Liver (tissue), 3 donors: ENCODE results near the gene BBS5.

Experiments
- FOXA1 ChIP-seq: IDR thresholded peaks from 2 replicates; pipeline ENCODE4 v1.6.1; 2016; ENCODE audit warnings: antibody characterized with exemption
- NR2F2 ChIP-seq: IDR thresholded peaks from 2 replicates; pipeline ENCODE4 v1.6.1; 2016; ENCODE audit warnings: antibody characterized with exemption
- TAF1 ChIP-seq: conservative IDR thresholded peaks from 2 replicates; pipeline ENCODE4 v1.6.1; 2016; ENCODE audit warnings: antibody characterized with exemption, mild to moderate bottlenecking
- TF ChIP-seq, protein P1 (sequence below): fragments of 150-350 bp; IDR thresholded peaks from 2 replicates; pipeline ENCODE4 v1.5.1; 2017; ENCODE audit warnings: improper control_type of control experiment, low read depth, low read length; ENCODE audit not compliant: missing input control
- TF ChIP-seq, protein P2 (sequence below): IDR thresholded peaks from 2 replicates; pipeline ENCODE4 v1.6.1; 2016; ENCODE audit warnings: antibody characterized with exemption
- TF ChIP-seq, protein P3 (sequence below): IDR thresholded peaks from 2 replicates; pipeline ENCODE4 v1.6.1; 2016; ENCODE audit warnings: antibody characterized with exemption
- donor health status: healthy.
- donor health status: healthy.

DNA sequence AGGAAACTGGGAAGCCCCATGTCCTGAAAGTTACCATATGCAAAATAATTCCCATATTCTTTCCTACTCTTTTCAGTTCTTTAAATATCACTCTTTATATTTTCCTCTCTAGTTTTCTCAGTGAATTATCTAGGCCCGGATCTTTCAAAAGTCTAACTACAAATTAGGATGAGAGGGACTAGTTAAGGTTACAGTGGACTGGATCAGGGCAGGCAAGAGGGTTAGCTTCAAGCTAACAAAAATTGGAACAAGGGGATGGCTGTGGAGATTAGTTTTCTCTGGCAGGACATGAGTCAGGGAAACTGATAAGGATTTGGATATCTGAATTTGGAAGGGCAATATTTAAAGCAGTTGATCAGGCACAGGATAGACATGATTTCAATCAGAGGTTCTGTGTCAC lies 30.4 kb upstream of the BBS5 start:
- TF ChIP-seq, protein P1, sequence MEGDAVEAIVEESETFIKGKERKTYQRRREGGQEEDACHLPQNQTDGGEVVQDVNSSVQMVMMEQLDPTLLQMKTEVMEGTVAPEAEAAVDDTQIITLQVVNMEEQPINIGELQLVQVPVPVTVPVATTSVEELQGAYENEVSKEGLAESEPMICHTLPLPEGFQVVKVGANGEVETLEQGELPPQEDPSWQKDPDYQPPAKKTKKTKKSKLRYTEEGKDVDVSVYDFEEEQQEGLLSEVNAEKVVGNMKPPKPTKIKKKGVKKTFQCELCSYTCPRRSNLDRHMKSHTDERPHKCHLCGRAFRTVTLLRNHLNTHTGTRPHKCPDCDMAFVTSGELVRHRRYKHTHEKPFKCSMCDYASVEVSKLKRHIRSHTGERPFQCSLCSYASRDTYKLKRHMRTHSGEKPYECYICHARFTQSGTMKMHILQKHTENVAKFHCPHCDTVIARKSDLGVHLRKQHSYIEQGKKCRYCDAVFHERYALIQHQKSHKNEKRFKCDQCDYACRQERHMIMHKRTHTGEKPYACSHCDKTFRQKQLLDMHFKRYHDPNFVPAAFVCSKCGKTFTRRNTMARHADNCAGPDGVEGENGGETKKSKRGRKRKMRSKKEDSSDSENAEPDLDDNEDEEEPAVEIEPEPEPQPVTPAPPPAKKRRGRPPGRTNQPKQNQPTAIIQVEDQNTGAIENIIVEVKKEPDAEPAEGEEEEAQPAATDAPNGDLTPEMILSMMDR = no peak
- TF ChIP-seq, protein P2, sequence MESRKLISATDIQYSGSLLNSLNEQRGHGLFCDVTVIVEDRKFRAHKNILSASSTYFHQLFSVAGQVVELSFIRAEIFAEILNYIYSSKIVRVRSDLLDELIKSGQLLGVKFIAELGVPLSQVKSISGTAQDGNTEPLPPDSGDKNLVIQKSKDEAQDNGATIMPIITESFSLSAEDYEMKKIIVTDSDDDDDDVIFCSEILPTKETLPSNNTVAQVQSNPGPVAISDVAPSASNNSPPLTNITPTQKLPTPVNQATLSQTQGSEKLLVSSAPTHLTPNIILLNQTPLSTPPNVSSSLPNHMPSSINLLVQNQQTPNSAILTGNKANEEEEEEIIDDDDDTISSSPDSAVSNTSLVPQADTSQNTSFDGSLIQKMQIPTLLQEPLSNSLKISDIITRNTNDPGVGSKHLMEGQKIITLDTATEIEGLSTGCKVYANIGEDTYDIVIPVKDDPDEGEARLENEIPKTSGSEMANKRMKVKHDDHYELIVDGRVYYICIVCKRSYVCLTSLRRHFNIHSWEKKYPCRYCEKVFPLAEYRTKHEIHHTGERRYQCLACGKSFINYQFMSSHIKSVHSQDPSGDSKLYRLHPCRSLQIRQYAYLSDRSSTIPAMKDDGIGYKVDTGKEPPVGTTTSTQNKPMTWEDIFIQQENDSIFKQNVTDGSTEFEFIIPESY = no peak
- TF ChIP-seq, protein P3, sequence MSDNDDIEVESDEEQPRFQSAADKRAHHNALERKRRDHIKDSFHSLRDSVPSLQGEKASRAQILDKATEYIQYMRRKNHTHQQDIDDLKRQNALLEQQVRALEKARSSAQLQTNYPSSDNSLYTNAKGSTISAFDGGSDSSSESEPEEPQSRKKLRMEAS = no peak
- TF ChIP-seq TAF1 (no peak), FOXA1 (no peak), NR2F2 (no peak)
